GM12878 (cell line): ENCODE measurements around the gene IL19. TPM values are rescaled to one million over a fixed set of nuclear protein-coding genes. Genes with fewer than 3 reads are reported as not detected.
A peak's percentile ranks its signal among the peaks of the same experiment; 100 is the strongest.

Source experiments
- ATAC-seq: fragments of 200-7000 bp; cut with Tn5 transposase; 3 replicates; pipeline ENCODE4 v1.9.1; 2020; ENCODE audit warnings: mild to moderate bottlenecking, moderate library complexity
- BruUV-seq: library from RNA; stranded (reverse); fragments of 400-500 nt; replicated peaks from 2 replicates; lab custom pipeline; 2021; lab: Mats Ljungman, UMichigan
- CTCF ChIA-PET: fragments of 300-600 bp; sonication (Branson Sonifier 250); formaldehyde crosslinking; extraction: SDS; loops from one replicate; lab custom pipeline; 2021; ENCODE audit warnings: inconsistent platforms; lab: Yijun Ruan, JAX
- POLR2A ChIA-PET: fragments of 350-600 bp; formaldehyde crosslinking; extraction: SDS; loops from one replicate; lab custom pipeline; 2021; ENCODE audit warnings: inconsistent platforms; lab: Charles Lee
- RAD21 ChIA-PET: fragments of 300-600 bp; sonication (Branson Sonifier 250); formaldehyde crosslinking; loops from one replicate; lab custom pipeline; 2023; ENCODE audit warnings: antibody characterized with exemption; ENCODE audit not compliant: unreplicated experiment; lab: Charles Lee
- SMC1A ChIA-PET: fragments of 300-600 bp; sonication (Branson Sonifier 250); formaldehyde crosslinking; loops from one replicate; lab custom pipeline; 2023; ENCODE audit not compliant: unreplicated experiment, uncharacterized antibody; lab: Charles Lee
- DNase-seq: peaks from one replicate; pipeline ENCODE4 v3.0.0-alpha.2; 2011; ENCODE audit warnings: low read depth, low spot score
- FAIRE-seq: peaks from 3 replicates; lab custom pipeline; 2011; peaks lifted over from hg19 to GRCh38; lab: Jason Lieb, UNC
- H2AFZ ChIP-seq: 2 replicates; pipeline ENCODE4 v1.6.0; 2011; ENCODE audit warnings: low read depth, low read length, control low read depth; ENCODE audit not compliant: control insufficient read depth
- H3K27ac ChIP-seq: 2 replicates; pipeline ENCODE4 v1.5.1; 2011; ENCODE audit warnings: control low read depth; ENCODE audit not compliant: control insufficient read depth, insufficient read depth
- H3K27me3 ChIP-seq, 2 experiments: replicated peaks in 1 of 2; 2 replicates each; pipeline versions ENCODE4 v1.6.0 to v1.6.1; 2011; ENCODE audit warnings: low read length in 1 of 2; ENCODE audit not compliant: control insufficient read depth in 2 of 2, insufficient read depth in 2 of 2
- H3K36me3 ChIP-seq, 2 experiments: 2 replicates each; pipeline ENCODE4 v1.5.1; 2011; ENCODE audit warnings: low read length in 1 of 2; ENCODE audit not compliant: control insufficient read depth in 2 of 2, insufficient read depth in 2 of 2
- H3K4me1 ChIP-seq: 2 replicates; pipeline ENCODE4 v1.6.1; 2011; ENCODE audit warnings: mild to moderate bottlenecking, low read length, moderate library complexity, mixed read lengths; ENCODE audit not compliant: control insufficient read depth, insufficient read depth
- H3K4me2 ChIP-seq: 2 replicates; pipeline ENCODE4 v1.6.0; 2011; ENCODE audit warnings: control low read depth; ENCODE audit not compliant: control insufficient read depth, insufficient read depth
- H3K4me3 ChIP-seq: fragments of 200-600 bp; sonication (generic); 2 replicates; pipeline ENCODE4 v1.5.1; 2016
- H3K79me2 ChIP-seq: 2 replicates; pipeline ENCODE4 v1.6.0; 2011; ENCODE audit warnings: low read length; ENCODE audit not compliant: control insufficient read depth, insufficient read depth
- H3K9ac ChIP-seq: 2 replicates; pipeline ENCODE4 v1.8.0; 2011; ENCODE audit warnings: low read length, control low read depth, mixed read lengths; ENCODE audit not compliant: control insufficient read depth, insufficient read depth
- H3K9me3 ChIP-seq: replicated peaks from 3 replicates; pipeline ENCODE4 v1.5.1; 2011; ENCODE audit warnings: mild to moderate bottlenecking, low read length; ENCODE audit not compliant: control insufficient read depth, insufficient read depth
- H4K20me1 ChIP-seq: 2 replicates; pipeline ENCODE4 v1.6.0; 2011; ENCODE audit not compliant: control insufficient read depth, insufficient read depth
- EGR1 ChIP-seq, 2 experiments: IDR thresholded peaks; 1 replicate in 1 of 2; 2 replicates in 1 of 2; pipeline ENCODE4 v1.6.1; 2011 to 2012; ENCODE audit warnings: low read depth in 2 of 2, low read length in 2 of 2, borderline replicate concordance in 1 of 2, mild to moderate bottlenecking in 1 of 2, moderate library complexity in 1 of 2
- POU2F2 ChIP-seq: IDR thresholded peaks from 3 replicates; pipeline ENCODE4 v1.6.1; 2011; ENCODE audit warnings: low read depth, mild to moderate bottlenecking, low read length, borderline replicate concordance
- ZBTB40 ChIP-seq: fragments of 450-650 bp; IDR thresholded peaks from 2 replicates; pipeline ENCODE4 v1.6.1; 2016; ENCODE audit warnings: mild to moderate bottlenecking, moderate library complexity, borderline replicate concordance
- ZNF384 ChIP-seq: IDR thresholded peaks from 2 replicates; pipeline ENCODE4 v1.6.1; 2012; ENCODE audit warnings: low read depth, mild to moderate bottlenecking, low read length, improper control_type of control experiment, borderline replicate concordance
- WGBS: methylation state at CpG from one replicate; pipeline ENCODE4 v1.1.6; 2016; ENCODE audit warnings: low lambda C conversion rate; ENCODE audit not compliant: insufficient replicate concordance, insufficient coverage; ENCODE audit errors: missing lambda C conversion rate; 5-methylcytosine and 5-hydroxymethylcytosine counted together
- in situ Hi-C: fragments of 300-500 bp; cut with MboI; formaldehyde crosslinking; loops from 9 replicates; pipeline ENCODE4 v1.14.3; 2018; ENCODE audit warnings: mixed read lengths
- intact Hi-C: fragments of 100-400 bp; cut with micrococcal nuclease; formaldehyde crosslinking; loops from one replicate; pipeline ENCODE4 v1.14.2; 2022; ENCODE audit not compliant: unreplicated experiment
- polyA plus RNA-seq, 11 experiments: library from polyadenylated mRNA; depleted of rRNA in 4 of 11; unstranded in 6 of 11; stranded (reverse) in 5 of 11; fragments of >200 nt; fragmentation: Nextera tagmentation in 4 of 11; fragmentation: Illumina TruSeq in 1 of 11; extraction: Ambion mirVana in 4 of 11; extraction: Trizol in 1 of 11; gene quantifications; 1 replicate in 1 of 11; 2 replicates in 10 of 11; pipeline versions ENCODE4 v1.2.1 to v1.2.3, GENCODE V29; 2011 to 2016; ENCODE audit warnings: inconsistent platforms in 2 of 11, missing spikeins in 2 of 11, low read depth in 1 of 11
- total RNA-seq, 4 experiments: library from RNA; depleted of rRNA in 3 of 4; stranded (reverse); fragments of >200 nt in 3 of 4; fragmentation: Illumina TruSeq in 1 of 4; extraction: Trizol in 1 of 4; gene quantifications; 2 replicates each; pipeline versions ENCODE4 v1.2.1 to v1.2.3, GENCODE V29; 2013 to 2021

The IL19 gene
- total and polyA plus RNA-seq, 10 of the 15 experiments (the other 5 are each of a cell fraction or from before 2014, with no cell fraction given) = 0.10 to 0.73 (median 0.28) TPM; not detected in 6

- Histone ChIP-seq H3K27me3 (no peaks in the 10 kb centered on the region), H3K4me1 (peaks cover 37% of the 10 kb centered on the region), H3K4me2 (0 out of 2 replicates have a peak overlapping the region, but pooled peaks have one; percentile 5), H3K79me2 (peaks cover 8% of the 10 kb centered on the region), H3K9ac (no peak overlapping the region), H3K36me3 (no peaks in the 10 kb centered on the region), H3K4me3 (no peak overlapping the region), H3K9me3 (no peaks in the 10 kb centered on the region), H4K20me1 (no peaks in the 10 kb centered on the region), H2AFZ (no peak overlapping the region), H3K27ac (no peak overlapping the region)
- no peak for ATAC-seq
- ChIA-PET CTCF (interaction anchor here (0.9 to 14.2 kb wide), 2 partner anchors 10 to 19 kb away, joined by 4 to 221 read pairs; partner anchors contain the start of genes IL10 and IL19), POLR2A (interaction anchor here (13.9 kb wide), 1 partner anchor 9 kb away, joined by 283 read pairs; the partner anchor contains the start of genes IL10 and IL19), RAD21 (interaction anchor here (1.5 to 13.8 kb wide), 2 partner anchors 9 to 11 kb away, joined by 3 to 363 read pairs; partner anchors contain the start of genes IL10 and IL19), SMC1A (interaction anchor here (2.0 to 18.3 kb wide), 2 partner anchors 10 to 15 kb away, joined by 5 to 410 read pairs; partner anchors contain the start of genes IL10 and IL19)
- no peak for DNase-seq
- 94% methylated on average over 2 of the region's 2 CpGs for WGBS
- TF ChIP-seq ZBTB40 (no peak), POU2F2 (no peak), ZNF384 (peak; percentile 49; the same call in 1 of the 2 replicates), EGR1 (IDR thresholded peaks at IDR 0.05; ENCODE audit: borderline replicate concordance in 1 of 2, low read depth in 2 of 2, low read length in 2 of 2) (no peak)
- in situ Hi-C loops = loop anchor here (10.0 kb wide), 1 partner anchor 725 kb away; the partner anchor contains the start of gene RHEX
- no TSS peak for BruUV-seq
- FAIRE-seq = no peak
- intact Hi-C loops = no loop called here
Observed at GRCh38 chr1:206779638-206780037, 9.1 kb downstream of the IL19 start.
